B cell (primary cell): ENCODE measurements around the gene LYPLAL1. TPM values are rescaled to one million over a fixed set of nuclear protein-coding genes. Genes with fewer than 3 reads are reported as not detected.

Source experiments
- ATAC-seq: fragments of 200-7000 bp; cut with Tn5 transposase; one replicate; pipeline ENCODE4 v1.10.0; 2021; ENCODE audit warnings: low read depth, mild to moderate bottlenecking, moderate number of reproducible peaks, moderate library complexity
- CTCF ChIA-PET: fragments of 350-600 bp; sonication (Branson Sonifier 250); formaldehyde crosslinking; loops from one replicate; lab custom pipeline; 2021; ENCODE audit warnings: antibody characterized with exemption, inconsistent platforms; lab: Charles Lee
- POLR2A ChIA-PET: fragments of 350-600 bp; sonication (Branson Sonifier 250); formaldehyde crosslinking; loops from one replicate; lab custom pipeline; 2021; ENCODE audit warnings: antibody characterized with exemption; lab: Charles Lee
- DNase-seq: peaks from one replicate; pipeline ENCODE4 v3.0.0; 2013
- H2AFZ ChIP-seq: 2 replicates; pipeline ENCODE4 v1.6.1; 2012; ENCODE audit warnings: mild to moderate bottlenecking, low read depth, low read length; ENCODE audit not compliant: insufficient read depth, poor library complexity, severe bottlenecking
- H3K27ac ChIP-seq, 2 donors: 1 replicate in 1 of 2; 2 replicates in 1 of 2; pipeline ENCODE4 v1.5.1; 2012 to 2013; ENCODE audit warnings: low read length in 2 of 2, mild to moderate bottlenecking in 2 of 2, moderate library complexity in 1 of 2
- H3K27me3 ChIP-seq, 4 experiments: fragments of 200-600 bp in 1 of 4; sonication (generic) in 1 of 4; replicated peaks in 1 of 4; 1 replicate in 2 of 4; 2 replicates in 2 of 4; pipeline versions ENCODE4 v1.6.1 to v1.7.0; 2013 to 2016; ENCODE audit warnings: low read length in 3 of 4, mild to moderate bottlenecking in 2 of 4, mixed read lengths in 1 of 4, moderate library complexity in 1 of 4; ENCODE audit not compliant: insufficient read depth in 4 of 4, control insufficient read depth in 3 of 4; ENCODE audit errors: control extremely low read depth in 1 of 4
- H3K36me3 ChIP-seq, 2 experiments: replicated peaks in 1 of 2; 1 replicate in 1 of 2; 2 replicates in 1 of 2; pipeline versions ENCODE4 v1.6.1 to v1.7.1; 2013; ENCODE audit warnings: low read length in 1 of 2; ENCODE audit not compliant: insufficient read depth in 2 of 2, control insufficient read depth in 1 of 2; ENCODE audit errors: control extremely low read depth in 1 of 2, extremely low read depth in 1 of 2
- H3K4me1 ChIP-seq, 2 donors: fragments of 200-600 bp in 1 of 2; sonication (generic) in 1 of 2; 1 replicate in 1 of 2; 2 replicates in 1 of 2; pipeline versions ENCODE4 v1.5.1 to v1.6.1; 2013 to 2017; ENCODE audit warnings: low read length in 2 of 2; ENCODE audit not compliant: control insufficient read depth in 2 of 2, insufficient read depth in 2 of 2
- H3K4me2 ChIP-seq: replicated peaks from 2 replicates; pipeline ENCODE3; 2012; ENCODE audit warnings: mild to moderate bottlenecking, low read depth, low read length; ENCODE audit not compliant: poor library complexity, severe bottlenecking
- H3K4me3 ChIP-seq, 5 experiments: fragments of 200-600 bp in 1 of 5; sonication (generic) in 1 of 5; 1 replicate in 3 of 5; 2 replicates in 2 of 5; pipeline versions ENCODE4 v1.5.1 to v1.7.0; 2011 to 2016; ENCODE audit warnings: low read length in 4 of 5, mild to moderate bottlenecking in 4 of 5, low read depth in 2 of 5, control low read depth in 1 of 5, moderate library complexity in 1 of 5; ENCODE audit not compliant: insufficient read depth in 1 of 5; ENCODE audit errors: control extremely low read depth in 1 of 5, extremely low read depth in 1 of 5
- H3K79me2 ChIP-seq: fragments of 200-600 bp; sonication (generic); one replicate; pipeline ENCODE4 v1.6.0; 2016; ENCODE audit warnings: low read length; ENCODE audit not compliant: control insufficient read depth, insufficient read depth
- H3K9ac ChIP-seq: fragments of 200-600 bp; sonication (generic); 2 replicates; pipeline ENCODE4 v1.6.1; 2017; ENCODE audit warnings: mild to moderate bottlenecking, low read length, moderate library complexity
- H3K9me3 ChIP-seq, 3 donors: one replicate each; pipeline versions ENCODE4 v1.6.1 to v1.7.1; 2013; ENCODE audit warnings: low read length in 2 of 3; ENCODE audit not compliant: control insufficient read depth in 2 of 3, insufficient read depth in 1 of 3; ENCODE audit errors: control extremely low read depth in 1 of 3
- H4K20me1 ChIP-seq: 2 replicates; pipeline ENCODE4 v1.6.0; 2012; ENCODE audit warnings: mild to moderate bottlenecking, low read length; ENCODE audit not compliant: insufficient read depth, control insufficient read depth, poor library complexity, severe bottlenecking
- H3K27ac Mint-ChIP-seq: one replicate; pipeline ENCODE4 v1.8.0; 2021; ENCODE audit warnings: mixed read lengths
- H3K27me3 Mint-ChIP-seq: one replicate; pipeline ENCODE4 v1.8.0; 2021; ENCODE audit warnings: mixed read lengths
- H3K4me1 Mint-ChIP-seq: one replicate; pipeline ENCODE4 v1.8.0; 2021; ENCODE audit warnings: mixed read lengths
- H3K4me3 Mint-ChIP-seq: one replicate; pipeline ENCODE4 v1.8.0; 2021; ENCODE audit warnings: mixed read lengths
- H3K9me3 Mint-ChIP-seq: one replicate; pipeline ENCODE4 v1.8.0; 2022; ENCODE audit warnings: mixed read lengths; ENCODE audit not compliant: insufficient read depth
- EZH2 ChIP-seq: IDR thresholded peaks from 2 replicates; pipeline ENCODE4 v1.6.1; 2012; ENCODE audit warnings: borderline replicate concordance, low read depth, mild to moderate bottlenecking, moderate library complexity, low read length; ENCODE audit not compliant: insufficient read depth, poor library complexity, severe bottlenecking
- WGBS: methylation state at CpG from one replicate; pipeline ENCODE4 v1.1.5; 2013; ENCODE audit warnings: missing lambda C conversion rate; ENCODE audit not compliant: insufficient coverage; 5-methylcytosine and 5-hydroxymethylcytosine counted together
- intact Hi-C: fragments of 100-400 bp; cut with micrococcal nuclease; formaldehyde crosslinking; loops from one replicate; pipeline ENCODE4 v1.10.0; 2022
- polyA plus RNA-seq: library from polyadenylated mRNA; depleted of rRNA; stranded (reverse); fragments of >200 nt; gene quantifications from 2 replicates; pipeline ENCODE4 v1.2.3, GENCODE V29; 2012
- total RNA-seq, 2 donors: library from RNA; stranded (reverse); fragments of 120-200 nt in 1 of 2; gene quantifications; 1 replicate in 1 of 2; 2 replicates in 1 of 2; pipeline versions ENCODE4 v1.2.3 to v1.2.4, GENCODE V29; 2013 to 2022
- TF ChIP-seq, protein P1 (sequence below): fragments of 200-600 bp; IDR thresholded peaks from one replicate; pipeline ENCODE4 v1.8.0; 2022; ENCODE audit warnings: antibody characterized with exemption, mild to moderate bottlenecking

The LYPLAL1 gene
- total and polyA plus RNA-seq, 2 donors (not counting 1 experiment from before 2014, with no cell fraction given) = 27.0 to 65.4 TPM

DNA sequence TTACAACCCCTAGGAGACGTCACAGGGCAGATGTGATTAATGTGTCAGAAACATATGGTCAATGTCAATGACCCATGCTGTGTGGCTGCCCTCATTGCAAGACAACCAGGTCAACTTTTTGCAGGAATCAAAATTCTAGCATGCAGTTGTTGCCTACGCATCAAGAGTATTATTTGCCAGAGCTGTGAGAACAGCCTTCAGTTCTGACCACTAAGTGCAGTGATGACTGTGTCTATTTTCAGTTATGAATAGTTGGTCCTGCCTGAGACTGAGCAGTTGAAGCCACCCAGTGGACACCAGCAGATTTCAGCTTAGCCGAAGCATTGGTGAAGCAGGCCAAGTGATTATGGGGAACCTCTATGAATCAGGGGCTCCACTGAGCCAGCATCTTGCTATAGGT, 47.3 kb downstream of the LYPLAL1 start:
- intact Hi-C loops = no loop called here
- ATAC-seq = peak; percentile 31
- 88% methylated on average over 3 of the region's 3 CpGs for WGBS
- Histone ChIP-seq H3K9me3 (no peaks in the 10 kb centered on the region), H3K4me1 (no peaks in the 10 kb centered on the region), H3K27me3 (no peaks in the 10 kb centered on the region), H3K36me3 (peaks cover 0 to 3% of the 10 kb centered on the region in 2 experiments), H3K79me2 (no peaks in the 10 kb centered on the region), H4K20me1 (no peaks in the 10 kb centered on the region), H3K4me2 (no peak overlapping the region), H2AFZ (no peak overlapping the region), H3K4me3 (no peak overlapping the region), H3K9ac (no peak overlapping the region), H3K27ac (no peak overlapping the region)
- H3K27me3 Mint-ChIP-seq = no peaks in the 10 kb centered on the region
- ChIA-PET CTCF (no interaction called here), POLR2A (no interaction called here)
- TF ChIP-seq EZH2 = no peak
- TF ChIP-seq, protein P1, sequence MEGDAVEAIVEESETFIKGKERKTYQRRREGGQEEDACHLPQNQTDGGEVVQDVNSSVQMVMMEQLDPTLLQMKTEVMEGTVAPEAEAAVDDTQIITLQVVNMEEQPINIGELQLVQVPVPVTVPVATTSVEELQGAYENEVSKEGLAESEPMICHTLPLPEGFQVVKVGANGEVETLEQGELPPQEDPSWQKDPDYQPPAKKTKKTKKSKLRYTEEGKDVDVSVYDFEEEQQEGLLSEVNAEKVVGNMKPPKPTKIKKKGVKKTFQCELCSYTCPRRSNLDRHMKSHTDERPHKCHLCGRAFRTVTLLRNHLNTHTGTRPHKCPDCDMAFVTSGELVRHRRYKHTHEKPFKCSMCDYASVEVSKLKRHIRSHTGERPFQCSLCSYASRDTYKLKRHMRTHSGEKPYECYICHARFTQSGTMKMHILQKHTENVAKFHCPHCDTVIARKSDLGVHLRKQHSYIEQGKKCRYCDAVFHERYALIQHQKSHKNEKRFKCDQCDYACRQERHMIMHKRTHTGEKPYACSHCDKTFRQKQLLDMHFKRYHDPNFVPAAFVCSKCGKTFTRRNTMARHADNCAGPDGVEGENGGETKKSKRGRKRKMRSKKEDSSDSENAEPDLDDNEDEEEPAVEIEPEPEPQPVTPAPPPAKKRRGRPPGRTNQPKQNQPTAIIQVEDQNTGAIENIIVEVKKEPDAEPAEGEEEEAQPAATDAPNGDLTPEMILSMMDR = no peak
- no peak overlapping the region for H3K27ac Mint-ChIP-seq
- H3K4me3 Mint-ChIP-seq = no peak overlapping the region
- no peaks in the 10 kb centered on the region for H3K4me1 Mint-ChIP-seq
- DNase-seq = no peak
- no peaks in the 10 kb centered on the region for H3K9me3 Mint-ChIP-seq

DNA sequence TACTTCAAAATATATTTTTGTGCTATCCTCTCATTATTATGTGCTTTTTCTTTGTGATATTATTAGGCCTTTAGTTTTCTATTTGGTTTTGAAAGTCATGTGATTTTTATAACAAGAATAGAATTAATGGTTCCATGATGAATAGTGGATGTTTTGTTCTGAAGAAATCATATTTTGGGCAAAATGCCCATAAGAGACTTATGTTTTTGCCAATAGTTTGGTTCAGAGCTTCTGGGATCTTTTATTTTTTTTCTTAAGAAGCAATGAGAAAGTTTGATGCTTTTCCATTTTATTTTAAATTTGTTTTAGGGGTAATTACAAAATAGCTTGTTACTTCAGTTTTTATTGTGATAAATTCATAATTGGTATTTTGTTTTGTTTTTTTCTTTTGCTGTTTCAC, 49.8 kb downstream of the LYPLAL1 start:
- H3K27me3 Mint-ChIP-seq = no peaks in the 10 kb centered on the region
- H3K27me3 ChIP-seq = no peaks in the 10 kb centered on the region
- no peak for TF ChIP-seq EZH2
- TF ChIP-seq, protein P1 = no peak
- H3K27ac Mint-ChIP-seq = no peak overlapping the region
- ATAC-seq (no peak), DNase-seq (no peak)
- no peaks in the 10 kb centered on the region for H3K4me1 Mint-ChIP-seq
- no peaks in the 10 kb centered on the region for H3K9me3 ChIP-seq
- ChIA-PET CTCF (no interaction called here), POLR2A (no interaction called here)
- H3K4me2 ChIP-seq = no peak overlapping the region
- no peak overlapping the region for H2AFZ ChIP-seq
- no peaks in the 10 kb centered on the region for H4K20me1 ChIP-seq
- no peak overlapping the region for H3K4me3 Mint-ChIP-seq
- no peak overlapping the region for H3K4me3 ChIP-seq
- intact Hi-C loops = no loop called here
- no peak overlapping the region for H3K27ac ChIP-seq
- H3K4me1 ChIP-seq = no peaks in the 10 kb centered on the region
- no peak overlapping the region for H3K9ac ChIP-seq
- H3K79me2 ChIP-seq = no peaks in the 10 kb centered on the region
- H3K9me3 Mint-ChIP-seq = no peaks in the 10 kb centered on the region
- no peaks in the 10 kb centered on the region for H3K36me3 ChIP-seq
